SK-N-MC (cell line): Measurements from ENCODE around the gene SMIM41.
A peak's percentile ranks its signal among the peaks of the same experiment; 100 is the strongest.

Experiments
- DNase-seq: peaks from one replicate; pipeline ENCODE4 v3.0.0-alpha.2; 2011; ENCODE audit warnings: low read depth, low spot score
- H3K27ac ChIP-seq: fragments of 200-600 bp; sonication (generic); 2 replicates; pipeline ENCODE4 v1.5.1; 2016; ENCODE audit warnings: mixed run types
- H3K36me3 ChIP-seq: fragments of 200-600 bp; sonication (generic); 2 replicates; pipeline ENCODE4 v1.6.1; 2017; ENCODE audit warnings: antibody characterized with exemption, low read length, mixed read lengths; ENCODE audit not compliant: insufficient read depth
- H3K4me3 ChIP-seq: fragments of 200-600 bp; sonication (generic); 2 replicates; pipeline ENCODE4 v1.5.1; 2016
- H3K9ac ChIP-seq: fragments of 200-600 bp; sonication (generic); 2 replicates; pipeline ENCODE4 v1.8.0; 2017; ENCODE audit warnings: mixed run types, mixed read lengths; ENCODE audit not compliant: insufficient read length
- H3K9me3 ChIP-seq: fragments of 200-600 bp; sonication (generic); 2 replicates; pipeline ENCODE4 v1.6.1; 2017; ENCODE audit warnings: low read depth, mild to moderate bottlenecking, antibody characterized with exemption, low read length, moderate library complexity, mixed read lengths
- EZH2 ChIP-seq: fragments of 200-600 bp; sonication (generic); IDR thresholded peaks from one replicate; pipeline ENCODE4 v1.6.1; 2017; ENCODE audit warnings: antibody characterized with exemption
- FOXP2 ChIP-seq: optimal IDR thresholded peaks from 2 replicates; pipeline ENCODE3; 2011; ENCODE audit warnings: mild to moderate bottlenecking, moderate library complexity; ENCODE audit not compliant: insufficient read depth; ENCODE audit errors: extremely low read length, control extremely low read depth
- POLR2AphosphoS5 ChIP-seq: IDR thresholded peaks from 2 replicates; pipeline ENCODE4 v1.6.1; 2012; ENCODE audit warnings: mild to moderate bottlenecking, low read depth, low read length, borderline replicate concordance

SMIM41 gene

GRCh38 chr12:52081263-52081733 lies 1.8 kb downstream of the SMIM41 start:
- peaks cover 13% of the 10 kb centered on the region; the same call in 1 of the 2 replicates for H3K36me3 ChIP-seq
- TF ChIP-seq EZH2 (no peak), FOXP2 (no peak), POLR2AphosphoS5 (no peak)
- H3K27ac ChIP-seq: no peak overlapping the region
- no peaks in the 10 kb centered on the region for H3K9me3 ChIP-seq
- no peak overlapping the region for H3K9ac ChIP-seq
- no peak for DNase-seq
- H3K4me3 ChIP-seq: no peak overlapping the region

- no peak for TF ChIP-seq FOXP2
- no peak for TF ChIP-seq EZH2
- TF ChIP-seq POLR2AphosphoS5: no peak
- H3K36me3 ChIP-seq: peaks cover 6% of the 10 kb centered on the region; the same call in 1 of the 2 replicates
- no peak overlapping the region for H3K27ac ChIP-seq
- DNase-seq: no peak
- H3K4me3 ChIP-seq: no peak overlapping the region
- H3K9me3 ChIP-seq: no peaks in the 10 kb centered on the region
- no peak overlapping the region for H3K9ac ChIP-seq
These were observed 2.6 kb downstream of the SMIM41 start for GRCh38 chr12:52082026-52082668.

DNA sequence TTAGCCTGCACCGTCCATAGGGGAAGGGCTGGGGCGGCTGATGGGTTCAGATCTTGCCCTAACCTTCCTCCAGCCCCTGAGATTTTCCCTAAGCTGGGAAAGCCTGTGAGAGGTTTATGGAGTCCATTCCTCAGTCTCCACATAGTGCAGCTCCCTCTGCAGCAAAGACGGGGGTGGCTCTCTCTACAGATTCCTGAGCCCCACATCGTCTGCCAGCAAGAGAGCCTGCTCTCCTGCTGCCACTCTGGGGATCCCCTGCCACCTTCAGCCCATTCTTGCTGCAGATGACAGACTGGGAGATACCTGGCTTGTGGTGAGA lies 3.1 kb downstream of the SMIM41 start:
- Histone ChIP-seq H3K27ac (no peak overlapping the region), H3K9me3 (no peaks in the 10 kb centered on the region), H3K36me3 (peaks cover 5% of the 10 kb centered on the region; the same call in 1 of the 2 replicates), H3K4me3 (no peak overlapping the region), H3K9ac (no peak overlapping the region)
- DNase-seq: no peak
- TF ChIP-seq EZH2 (no peak), POLR2AphosphoS5 (no peak), FOXP2 (no peak)

DNA sequence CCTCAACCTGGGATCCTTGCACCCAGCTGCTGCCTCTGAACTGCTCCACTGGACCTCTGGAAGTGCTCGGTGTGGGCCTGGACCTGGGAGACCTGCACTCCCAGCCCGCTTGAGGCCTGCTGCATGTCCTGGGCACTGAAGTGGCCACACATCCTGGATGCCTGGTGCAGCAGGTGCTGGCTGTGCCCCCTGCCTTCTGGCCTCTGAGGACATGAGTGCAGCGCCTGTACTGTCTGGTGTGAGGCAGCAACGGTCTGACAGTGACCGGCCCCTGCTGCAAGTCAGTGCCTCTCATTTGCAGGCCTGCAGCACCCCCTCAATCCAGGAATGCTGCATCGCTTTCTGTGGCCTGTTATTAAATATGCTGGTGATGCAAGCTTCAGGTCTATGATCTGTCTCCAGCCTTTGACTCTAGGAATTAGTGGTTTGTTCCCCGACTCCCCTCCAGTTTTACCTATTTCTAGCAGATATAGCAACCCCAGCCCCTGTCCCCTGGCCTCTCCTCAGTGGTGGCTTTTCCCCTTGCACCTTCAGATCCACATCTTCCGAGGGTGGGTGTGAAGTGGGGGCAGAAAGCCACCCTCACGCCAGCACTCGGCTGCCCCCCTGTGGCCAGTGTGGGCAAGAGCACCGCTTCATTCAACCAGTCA lies 3.6 kb downstream of the SMIM41 start:
- H3K27ac ChIP-seq: no peak overlapping the region
- no peak for DNase-seq
- H3K9ac ChIP-seq: no peak overlapping the region
- TF ChIP-seq FOXP2: no peak
- TF ChIP-seq POLR2AphosphoS5: no peak
- TF ChIP-seq EZH2: no peak
- H3K9me3 ChIP-seq: no peaks in the 10 kb centered on the region
- peaks cover under 1% of the 10 kb centered on the region; the same call in 1 of the 2 replicates for H3K36me3 ChIP-seq
- H3K4me3 ChIP-seq: 0 out of 2 replicates have a peak overlapping the region, but pooled peaks have one; percentile 25

- Histone ChIP-seq H3K27ac (no peak overlapping the region), H3K4me3 (no peak overlapping the region), H3K9ac (no peak overlapping the region), H3K36me3 (no peaks in the 10 kb centered on the region), H3K9me3 (no peaks in the 10 kb centered on the region)
- TF ChIP-seq EZH2 (no peak), POLR2AphosphoS5 (no peak), FOXP2 (no peak)
- DNase-seq: no peak
These were observed 4.1 kb downstream of the SMIM41 start for GRCh38 chr12:52083638-52083996.

DNA sequence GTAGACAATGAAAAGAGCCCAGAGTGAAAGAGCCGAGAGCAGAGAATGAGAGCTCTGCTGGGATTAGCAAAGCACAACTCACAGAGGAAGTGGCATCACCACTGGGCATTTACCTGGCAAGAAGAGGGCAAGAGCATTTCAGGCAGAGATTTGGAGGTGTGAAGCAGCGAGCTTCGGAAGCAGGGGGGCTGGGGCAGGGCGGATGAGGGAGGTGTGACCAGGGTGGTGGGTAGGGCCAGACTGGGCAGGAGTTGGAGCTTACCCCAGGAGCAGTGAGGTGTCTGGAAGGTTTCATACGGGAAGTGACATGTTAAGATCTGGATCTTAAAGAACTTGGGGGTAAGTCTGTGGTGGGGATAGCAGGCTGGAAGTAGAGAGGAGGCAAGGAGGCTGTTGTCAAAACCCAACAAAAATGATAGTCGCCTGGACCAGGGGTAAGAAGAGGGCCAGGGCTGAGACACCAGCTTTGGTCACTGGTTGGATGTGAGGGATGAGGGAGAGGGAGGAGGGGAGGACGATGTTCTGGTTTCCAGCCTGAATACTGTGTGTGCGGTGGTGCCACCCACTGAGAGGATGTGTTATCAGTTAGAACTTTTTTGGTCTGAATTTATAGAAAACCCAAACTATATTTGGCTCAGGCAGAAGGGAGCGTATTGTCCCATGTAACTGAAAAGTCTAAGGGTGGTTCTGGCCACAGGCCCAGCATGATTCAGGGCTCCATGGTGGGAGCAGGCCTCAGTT lies 5.2 kb downstream of the SMIM41 start:
- no peak overlapping the region for H3K27ac ChIP-seq
- no peaks in the 10 kb centered on the region for H3K36me3 ChIP-seq
- no peak for DNase-seq
- H3K9ac ChIP-seq: no peak overlapping the region
- TF ChIP-seq POLR2AphosphoS5: no peak
- no peak for TF ChIP-seq FOXP2
- no peak for TF ChIP-seq EZH2
- no peak overlapping the region for H3K4me3 ChIP-seq
- H3K9me3 ChIP-seq: no peaks in the 10 kb centered on the region

GRCh38 chr12:52085682-52086180 lies 6.2 kb downstream of the SMIM41 start:
- no peak overlapping the region for H3K4me3 ChIP-seq
- no peak for DNase-seq
- no peaks in the 10 kb centered on the region for H3K36me3 ChIP-seq
- no peak overlapping the region for H3K27ac ChIP-seq
- no peak overlapping the region for H3K9ac ChIP-seq
- TF ChIP-seq POLR2AphosphoS5 (no peak), FOXP2 (no peak), EZH2 (no peak)
- H3K9me3 ChIP-seq: no peaks in the 10 kb centered on the region

- DNase-seq: no peak
- H3K9ac ChIP-seq: no peak overlapping the region
- H3K4me3 ChIP-seq: no peak overlapping the region
- no peak for TF ChIP-seq FOXP2
- no peak for TF ChIP-seq POLR2AphosphoS5
- TF ChIP-seq EZH2: no peak
- H3K27ac ChIP-seq: no peak overlapping the region
- H3K9me3 ChIP-seq: no peaks in the 10 kb centered on the region
- no peaks in the 10 kb centered on the region for H3K36me3 ChIP-seq
These were observed 6.9 kb downstream of the SMIM41 start for GRCh38 chr12:52086366-52086765.
